Neural cell (in vitro differentiated cells): ENCODE results near the gene GNB1. TPM values are rescaled to one million over a fixed set of nuclear protein-coding genes. Genes with fewer than 3 reads are reported as not detected.

ENCODE experiments used
- H2AFZ ChIP-seq: fragments of 200-600, 300-800 bp; sonication (generic), shearing (Covaris generic); 2 replicates; pipeline ENCODE4 v1.6.0; 2014; ENCODE audit warnings: low read depth, mild to moderate bottlenecking, antibody characterized with exemption, low read length, moderate library complexity
- H3F3A ChIP-seq: fragments of 200-600 bp; shearing (Covaris generic); 2 replicates; pipeline ENCODE4 v1.6.1; 2016; ENCODE audit warnings: mild to moderate bottlenecking, moderate library complexity, mixed read lengths, antibody characterized with exemption, low read length; ENCODE audit not compliant: insufficient read depth, poor library complexity, severe bottlenecking
- H3K27ac ChIP-seq: fragments of 200-600, 300-800 bp; sonication (generic), shearing (Covaris generic); 2 replicates; pipeline ENCODE4 v1.5.1; 2014; ENCODE audit warnings: mild to moderate bottlenecking, low read length, moderate library complexity
- H3K27me3 ChIP-seq: fragments of 300-800, 200-600 bp; sonication (generic), shearing (Covaris generic); 2 replicates; pipeline ENCODE4 v1.6.0; 2014; ENCODE audit warnings: mild to moderate bottlenecking, low read depth, low read length, moderate library complexity; ENCODE audit not compliant: insufficient read depth
- H3K36me3 ChIP-seq: fragments of 300-800, 200-600 bp; sonication (generic), shearing (Covaris generic); 2 replicates; pipeline ENCODE4 v1.5.1; 2014; ENCODE audit warnings: mild to moderate bottlenecking, antibody characterized with exemption, low read length, moderate library complexity; ENCODE audit not compliant: insufficient read depth
- H3K4me2 ChIP-seq: fragments of 300-800, 200-600 bp; sonication (generic), shearing (Covaris generic); 2 replicates; pipeline ENCODE4 v1.6.0; 2014; ENCODE audit warnings: mild to moderate bottlenecking, low read length
- H3K4me3 ChIP-seq: fragments of 300-800, 200-600 bp; sonication (generic), shearing (Covaris generic); 2 replicates; pipeline ENCODE4 v1.5.1; 2014; ENCODE audit warnings: mild to moderate bottlenecking, low read length, moderate library complexity
- H3K79me2 ChIP-seq: fragments of 200-600 bp; shearing (Covaris generic); replicated peaks from 2 replicates; pipeline ENCODE4 v1.6.0; 2014; ENCODE audit warnings: mild to moderate bottlenecking, low read length, moderate library complexity; ENCODE audit not compliant: insufficient read depth
- H3K9ac ChIP-seq: fragments of 300-800, 200-600 bp; sonication (generic), shearing (Covaris generic); 2 replicates; pipeline ENCODE4 v1.6.1; 2016; ENCODE audit warnings: mild to moderate bottlenecking, low read length, mixed read lengths
- H3K9me2 ChIP-seq: fragments of 200-600 bp; shearing (Covaris generic); 2 replicates; pipeline ENCODE4 v1.6.1; 2016; ENCODE audit warnings: mild to moderate bottlenecking, low read length, mixed read lengths; ENCODE audit not compliant: insufficient read depth
- H3K9me3 ChIP-seq: fragments of 200-600, 300-800 bp; sonication (generic), shearing (Covaris generic); 2 replicates; pipeline ENCODE4 v1.6.1; 2016; ENCODE audit warnings: mild to moderate bottlenecking, mixed run types, low read length, moderate library complexity, mixed read lengths
- H4K20me1 ChIP-seq: fragments of 200-600 bp; shearing (Covaris generic); 2 replicates; pipeline ENCODE4 v1.6.1; 2016; ENCODE audit warnings: mild to moderate bottlenecking, mixed run types; ENCODE audit not compliant: insufficient read depth
- EP300 ChIP-seq: fragments of 450-650 bp; conservative IDR thresholded peaks from 2 replicates; pipeline ENCODE4 v1.6.1; 2014; ENCODE audit warnings: antibody characterized with exemption, mild to moderate bottlenecking, moderate library complexity; ENCODE audit not compliant: poor library complexity, severe bottlenecking
- EZH2 ChIP-seq: fragments of 200-600, 300-800 bp; shearing (Covaris generic), sonication (generic); IDR thresholded peaks from 2 replicates; pipeline ENCODE4 v1.6.1; 2014; ENCODE audit warnings: antibody characterized with exemption, low read length, borderline replicate concordance, mild to moderate bottlenecking; ENCODE audit not compliant: insufficient read depth, poor library complexity, severe bottlenecking
- MXI1 ChIP-seq: fragments of 450-650 bp; conservative IDR thresholded peaks from 2 replicates; pipeline ENCODE4 v1.6.1; 2014; ENCODE audit warnings: antibody characterized with exemption, mild to moderate bottlenecking; ENCODE audit not compliant: poor library complexity, severe bottlenecking
- POLR2AphosphoS5 ChIP-seq: IDR thresholded peaks from 2 replicates; pipeline ENCODE4 v1.6.1; 2012
- RAD21 ChIP-seq: fragments of 450-650 bp; conservative IDR thresholded peaks from 2 replicates; pipeline ENCODE4 v1.6.1; 2014; ENCODE audit warnings: antibody characterized with exemption, mild to moderate bottlenecking, moderate library complexity
- SMC3 ChIP-seq: fragments of 450-650 bp; conservative IDR thresholded peaks from 2 replicates; pipeline ENCODE4 v1.6.1; 2014; ENCODE audit warnings: antibody characterized with exemption, mild to moderate bottlenecking, moderate library complexity; ENCODE audit not compliant: poor library complexity
- TAF1 ChIP-seq: IDR thresholded peaks from 2 replicates; pipeline ENCODE4 v1.6.1; 2012; ENCODE audit warnings: low read depth
- polyA plus RNA-seq: library from polyadenylated mRNA; depleted of rRNA; stranded (reverse); fragments of >200 nt; gene quantifications from 2 replicates; pipeline ENCODE4 v1.2.3, GENCODE V29; 2014
- TF ChIP-seq, protein P1 (sequence below): fragments of 450-650 bp; IDR thresholded peaks from 2 replicates; pipeline ENCODE4 v1.5.1; 2014; ENCODE audit warnings: antibody characterized with exemption, mild to moderate bottlenecking, moderate library complexity; ENCODE audit not compliant: poor library complexity, severe bottlenecking
- TF ChIP-seq, protein P2 (sequence below): IDR thresholded peaks from 2 replicates; pipeline ENCODE4 v1.6.1; 2012; ENCODE audit warnings: borderline replicate concordance

GNB1 gene
- polyA plus RNA-seq, 1 donor from 2014 or later: 325 TPM

DNA sequence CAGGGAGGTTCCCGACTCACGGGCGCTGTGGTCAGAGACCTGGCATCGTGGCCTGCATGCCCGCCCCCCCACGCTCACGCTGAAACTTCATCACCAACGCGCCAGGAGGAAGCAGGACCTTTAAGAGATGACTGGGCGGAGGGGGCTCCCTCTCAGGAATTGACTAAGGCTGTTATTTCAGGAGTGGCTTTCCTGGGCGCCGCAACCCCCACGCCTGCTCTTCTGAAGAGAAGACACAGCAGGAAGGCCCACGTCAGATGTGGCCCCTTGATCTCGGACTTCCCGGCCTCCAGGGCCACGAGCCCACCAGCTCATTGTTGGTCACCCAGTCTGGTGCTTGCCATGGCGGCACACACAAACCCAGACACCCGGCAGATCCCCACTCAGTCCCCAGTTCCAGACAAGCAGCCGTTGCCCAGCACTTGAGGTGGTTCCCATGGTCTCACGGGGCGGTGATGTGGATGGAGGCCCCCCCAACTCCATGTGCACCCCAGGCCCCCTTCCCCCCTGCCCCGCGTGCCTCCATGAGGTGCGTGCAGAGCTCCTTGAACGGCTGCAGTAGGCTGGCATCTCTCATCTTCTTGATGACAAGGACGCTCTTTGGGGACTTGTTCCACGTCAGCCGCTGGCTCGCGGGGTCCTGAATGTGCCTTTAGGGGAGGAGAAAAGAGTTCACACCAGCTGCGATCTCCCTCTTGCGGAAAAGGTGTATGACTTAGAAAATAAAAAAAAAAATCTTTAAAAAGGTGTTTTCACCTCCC lies 134.0 kb downstream of the GNB1 start:
- Histone ChIP-seq H3K9me2 (no peaks in the 10 kb centered on the region), H3K9ac (no peak overlapping the region), H3K4me3 (no peak overlapping the region), H3K4me2 (no peak overlapping the region), H3K27me3 (no peaks in the 10 kb centered on the region), H3K79me2 (no peaks in the 10 kb centered on the region), H3F3A (no peaks in the 10 kb centered on the region), H3K36me3 (no peaks in the 10 kb centered on the region), H3K9me3 (no peaks in the 10 kb centered on the region), H4K20me1 (no peaks in the 10 kb centered on the region), H3K27ac (no peak overlapping the region), H2AFZ (no peak overlapping the region)
- TF ChIP-seq, protein P1, sequence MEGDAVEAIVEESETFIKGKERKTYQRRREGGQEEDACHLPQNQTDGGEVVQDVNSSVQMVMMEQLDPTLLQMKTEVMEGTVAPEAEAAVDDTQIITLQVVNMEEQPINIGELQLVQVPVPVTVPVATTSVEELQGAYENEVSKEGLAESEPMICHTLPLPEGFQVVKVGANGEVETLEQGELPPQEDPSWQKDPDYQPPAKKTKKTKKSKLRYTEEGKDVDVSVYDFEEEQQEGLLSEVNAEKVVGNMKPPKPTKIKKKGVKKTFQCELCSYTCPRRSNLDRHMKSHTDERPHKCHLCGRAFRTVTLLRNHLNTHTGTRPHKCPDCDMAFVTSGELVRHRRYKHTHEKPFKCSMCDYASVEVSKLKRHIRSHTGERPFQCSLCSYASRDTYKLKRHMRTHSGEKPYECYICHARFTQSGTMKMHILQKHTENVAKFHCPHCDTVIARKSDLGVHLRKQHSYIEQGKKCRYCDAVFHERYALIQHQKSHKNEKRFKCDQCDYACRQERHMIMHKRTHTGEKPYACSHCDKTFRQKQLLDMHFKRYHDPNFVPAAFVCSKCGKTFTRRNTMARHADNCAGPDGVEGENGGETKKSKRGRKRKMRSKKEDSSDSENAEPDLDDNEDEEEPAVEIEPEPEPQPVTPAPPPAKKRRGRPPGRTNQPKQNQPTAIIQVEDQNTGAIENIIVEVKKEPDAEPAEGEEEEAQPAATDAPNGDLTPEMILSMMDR: no peak
- TF ChIP-seq EZH2 (no peak), SMC3 (no peak), MXI1 (no peak), TAF1 (no peak), EP300 (no peak), RAD21 (no peak), POLR2AphosphoS5 (no peak)
- TF ChIP-seq, protein P2, sequence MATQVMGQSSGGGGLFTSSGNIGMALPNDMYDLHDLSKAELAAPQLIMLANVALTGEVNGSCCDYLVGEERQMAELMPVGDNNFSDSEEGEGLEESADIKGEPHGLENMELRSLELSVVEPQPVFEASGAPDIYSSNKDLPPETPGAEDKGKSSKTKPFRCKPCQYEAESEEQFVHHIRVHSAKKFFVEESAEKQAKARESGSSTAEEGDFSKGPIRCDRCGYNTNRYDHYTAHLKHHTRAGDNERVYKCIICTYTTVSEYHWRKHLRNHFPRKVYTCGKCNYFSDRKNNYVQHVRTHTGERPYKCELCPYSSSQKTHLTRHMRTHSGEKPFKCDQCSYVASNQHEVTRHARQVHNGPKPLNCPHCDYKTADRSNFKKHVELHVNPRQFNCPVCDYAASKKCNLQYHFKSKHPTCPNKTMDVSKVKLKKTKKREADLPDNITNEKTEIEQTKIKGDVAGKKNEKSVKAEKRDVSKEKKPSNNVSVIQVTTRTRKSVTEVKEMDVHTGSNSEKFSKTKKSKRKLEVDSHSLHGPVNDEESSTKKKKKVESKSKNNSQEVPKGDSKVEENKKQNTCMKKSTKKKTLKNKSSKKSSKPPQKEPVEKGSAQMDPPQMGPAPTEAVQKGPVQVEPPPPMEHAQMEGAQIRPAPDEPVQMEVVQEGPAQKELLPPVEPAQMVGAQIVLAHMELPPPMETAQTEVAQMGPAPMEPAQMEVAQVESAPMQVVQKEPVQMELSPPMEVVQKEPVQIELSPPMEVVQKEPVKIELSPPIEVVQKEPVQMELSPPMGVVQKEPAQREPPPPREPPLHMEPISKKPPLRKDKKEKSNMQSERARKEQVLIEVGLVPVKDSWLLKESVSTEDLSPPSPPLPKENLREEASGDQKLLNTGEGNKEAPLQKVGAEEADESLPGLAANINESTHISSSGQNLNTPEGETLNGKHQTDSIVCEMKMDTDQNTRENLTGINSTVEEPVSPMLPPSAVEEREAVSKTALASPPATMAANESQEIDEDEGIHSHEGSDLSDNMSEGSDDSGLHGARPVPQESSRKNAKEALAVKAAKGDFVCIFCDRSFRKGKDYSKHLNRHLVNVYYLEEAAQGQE: no peak

DNA sequence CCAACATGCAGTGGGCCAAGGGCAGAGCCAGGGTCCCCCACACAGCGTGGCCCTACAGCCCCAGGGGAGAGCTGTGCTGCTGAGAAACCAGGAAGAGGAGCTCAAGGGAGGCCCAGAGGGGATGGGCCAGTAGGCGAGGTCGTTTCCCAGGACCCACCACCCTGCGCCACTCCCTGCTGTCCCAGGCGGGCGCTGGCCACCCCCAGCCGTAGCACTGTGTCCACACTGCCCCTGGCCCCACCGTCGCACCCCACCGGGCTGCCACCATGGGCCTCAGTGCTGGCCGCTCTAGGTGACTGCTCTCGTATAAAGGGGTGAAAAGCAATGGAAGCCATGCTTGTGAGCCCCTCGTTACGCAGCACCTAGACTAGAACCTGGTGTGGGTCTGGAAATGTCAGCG lies 135.0 kb downstream of the GNB1 start:
- Histone ChIP-seq H3K9ac (no peak overlapping the region), H3K4me3 (no peak overlapping the region), H3K27ac (no peak overlapping the region), H3F3A (no peaks in the 10 kb centered on the region), H3K27me3 (no peaks in the 10 kb centered on the region), H3K9me3 (no peaks in the 10 kb centered on the region), H3K9me2 (no peaks in the 10 kb centered on the region), H2AFZ (no peak overlapping the region), H3K36me3 (no peaks in the 10 kb centered on the region), H4K20me1 (no peaks in the 10 kb centered on the region), H3K4me2 (no peak overlapping the region), H3K79me2 (no peaks in the 10 kb centered on the region)
- TF ChIP-seq SMC3 (no peak), RAD21 (no peak), EZH2 (no peak), POLR2AphosphoS5 (no peak), MXI1 (no peak), TAF1 (no peak), EP300 (no peak)
- TF ChIP-seq, protein P2: no peak
- TF ChIP-seq, protein P1: no peak
